ENCODE data around the gene CREB5. TPM values are rescaled to one million over a fixed set of nuclear protein-coding genes. Genes with fewer than 3 reads are reported as not detected.

The CREB5 gene
- total RNA-seq, 4 donors from 2014 or later = 6.6 to 18.6 (median 12.6) TPM

GRCh38 chr7:28591041-28591674, 178.8 kb downstream of the CREB5 start:
- H3K9me3 ChIP-seq = no peaks in the 10 kb centered on the region
- no peaks in the 10 kb centered on the region for H3K27me3 ChIP-seq
- no peak overlapping the region for H3K4me3 ChIP-seq
- no peaks in the 10 kb centered on the region for H3K36me3 ChIP-seq
- H3K4me1 ChIP-seq = peaks cover 0 to 4% (median 0%) of the 10 kb centered on the region in 4 donors
- no peak for TF ChIP-seq POLR2A (IDR thresholded peaks at IDR 0.05; ENCODE audit: low read depth)
- TF ChIP-seq POLR2AphosphoS5 (IDR thresholded peaks at IDR 0.05) = no peak
- no peak for TF ChIP-seq EP300 (IDR thresholded peaks at IDR 0.05)
- no peak for TF ChIP-seq CTCF (IDR thresholded peaks at IDR 0.05)
- 76% methylated on average over 5 of the region's 5 CpGs for WGBS
- H3K27ac ChIP-seq (replicated peaks in 1 of 4) = no peak overlapping the region
- intact Hi-C loops (cut with DNase I) = no loop called here
- DNase-seq (ENCODE audit: extremely low spot score) = no peak

GRCh38 chr7:28591725-28592349, 179.5 kb downstream of the CREB5 start:
- Histone ChIP-seq H3K9me3 (no peaks in the 10 kb centered on the region), H3K4me1 (peaks cover 0 to under 1% (median 0%) of the 10 kb centered on the region in 4 donors), H3K4me3 (no peak overlapping the region), H3K27ac (replicated peaks in 1 of 4) (no peak overlapping the region), H3K27me3 (no peaks in the 10 kb centered on the region), H3K36me3 (no peaks in the 10 kb centered on the region)
- TF ChIP-seq POLR2AphosphoS5 (IDR thresholded peaks at IDR 0.05) (no peak), CTCF (IDR thresholded peaks at IDR 0.05) (no peak), POLR2A (IDR thresholded peaks at IDR 0.05; ENCODE audit: low read depth) (no peak), EP300 (IDR thresholded peaks at IDR 0.05) (no peak)
- 86% methylated on average over 2 of the region's 2 CpGs for WGBS
- no peak for DNase-seq (ENCODE audit: extremely low spot score)
- intact Hi-C loops (cut with DNase I) = no loop called here

GRCh38 chr7:28592861-28593260, 180.5 kb downstream of the CREB5 start:
- no peak overlapping the region for H3K27ac ChIP-seq (replicated peaks in 1 of 4)
- no peak for DNase-seq (ENCODE audit: extremely low spot score)
- no peak overlapping the region for H3K4me3 ChIP-seq
- intact Hi-C loops (cut with DNase I) = no loop called here
- H3K36me3 ChIP-seq = no peaks in the 10 kb centered on the region
- H3K4me1 ChIP-seq = no peaks in the 10 kb centered on the region
- no peak for TF ChIP-seq CTCF (IDR thresholded peaks at IDR 0.05)
- no peak for TF ChIP-seq POLR2AphosphoS5 (IDR thresholded peaks at IDR 0.05)
- TF ChIP-seq EP300 (IDR thresholded peaks at IDR 0.05) = no peak
- TF ChIP-seq POLR2A (IDR thresholded peaks at IDR 0.05; ENCODE audit: low read depth) = no peak
- 99% methylated on average over 3 of the region's 3 CpGs for WGBS
- no peaks in the 10 kb centered on the region for H3K9me3 ChIP-seq
- no peaks in the 10 kb centered on the region for H3K27me3 ChIP-seq

GRCh38 chr7:28595076-28595475, 182.8 kb downstream of the CREB5 start:
- Histone ChIP-seq H3K27me3 (no peaks in the 10 kb centered on the region), H3K27ac (replicated peaks in 1 of 4) (no peak overlapping the region), H3K4me3 (no peak overlapping the region), H3K36me3 (no peaks in the 10 kb centered on the region), H3K9me3 (no peaks in the 10 kb centered on the region), H3K4me1 (no peaks in the 10 kb centered on the region)
- intact Hi-C loops (cut with DNase I) = no loop called here
- DNase-seq (ENCODE audit: extremely low spot score) = no peak
- TF ChIP-seq EP300 (IDR thresholded peaks at IDR 0.05) = no peak
- TF ChIP-seq POLR2A (IDR thresholded peaks at IDR 0.05; ENCODE audit: low read depth) = no peak
- TF ChIP-seq POLR2AphosphoS5 (IDR thresholded peaks at IDR 0.05) = no peak
- TF ChIP-seq CTCF (IDR thresholded peaks at IDR 0.05) = no peak
- 91% methylated on average over 4 of the region's 4 CpGs for WGBS

Data from esophagus muscularis mucosa (tissue), 4 donors.